HL-60/S4 (cell line): ENCODE results near the gene GNAZ.

Experiments used
- in situ Hi-C: fragments of 300-500 bp; cut with MboI; formaldehyde crosslinking; loops from 2 replicates; pipeline ENCODE4 v1.14.3; 2022; ENCODE audit warnings: low sequenced_read_pairs

GNAZ gene

GRCh38 chr22:23128269-23129108 lies 58.2 kb downstream of the GNAZ start:
- in situ Hi-C loops = loop anchor here (10.0 to 25.0 kb wide), 2 partner anchors 164 to 259 kb away; no protein-coding TSS in a partner anchor

- in situ Hi-C loops = loop anchor here (10.0 to 25.0 kb wide), 2 partner anchors 164 to 258 kb away; no protein-coding TSS in a partner anchor
Measured at GRCh38 chr22:23129149-23129548, 58.8 kb downstream of the GNAZ start.

DNA sequence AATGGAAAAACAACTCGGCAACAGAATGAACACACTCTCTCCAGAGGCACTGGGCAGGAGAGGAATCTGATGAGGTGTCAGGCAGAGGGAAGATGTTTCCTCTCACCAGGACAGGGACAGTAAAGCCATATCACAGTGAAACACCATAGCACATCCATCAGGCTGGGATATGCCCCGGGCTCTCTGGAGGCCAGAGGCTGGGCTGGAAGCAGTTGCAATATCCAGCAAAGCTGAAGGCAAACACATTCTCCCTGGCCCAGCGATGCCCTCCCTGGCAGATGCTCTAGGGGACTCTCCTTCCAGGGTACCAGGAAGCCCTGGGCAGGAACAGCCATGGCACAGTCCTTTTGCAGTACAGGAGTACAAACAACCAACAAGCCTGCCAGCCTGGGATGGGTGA lies 60.4 kb downstream of the GNAZ start:
- in situ Hi-C loops = loop anchor here (25.0 kb wide), 1 partner anchor 257 kb away; no protein-coding TSS in a partner anchor

DNA sequence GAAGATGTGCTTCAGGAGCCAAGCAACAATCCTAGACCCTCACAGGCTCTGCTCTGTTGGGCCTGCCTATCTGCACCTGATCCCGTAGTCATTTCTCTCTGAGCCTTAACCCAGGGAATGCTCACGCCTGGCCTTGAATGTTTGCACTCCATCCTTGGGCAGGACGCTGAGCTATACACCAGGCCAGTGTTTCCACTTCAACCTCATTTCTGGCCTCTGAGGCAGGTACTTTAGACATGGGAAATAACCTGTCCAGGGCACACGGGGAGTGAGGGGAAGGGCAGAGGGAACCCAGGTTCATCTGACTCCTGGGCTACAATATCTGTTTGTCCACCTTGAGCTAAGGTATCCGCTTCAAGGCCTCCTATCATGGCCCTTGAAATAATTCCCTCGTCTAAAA lies 61.6 kb downstream of the GNAZ start:
- in situ Hi-C loops = loop anchor here (25.0 kb wide), 1 partner anchor 255 kb away; no protein-coding TSS in a partner anchor

DNA sequence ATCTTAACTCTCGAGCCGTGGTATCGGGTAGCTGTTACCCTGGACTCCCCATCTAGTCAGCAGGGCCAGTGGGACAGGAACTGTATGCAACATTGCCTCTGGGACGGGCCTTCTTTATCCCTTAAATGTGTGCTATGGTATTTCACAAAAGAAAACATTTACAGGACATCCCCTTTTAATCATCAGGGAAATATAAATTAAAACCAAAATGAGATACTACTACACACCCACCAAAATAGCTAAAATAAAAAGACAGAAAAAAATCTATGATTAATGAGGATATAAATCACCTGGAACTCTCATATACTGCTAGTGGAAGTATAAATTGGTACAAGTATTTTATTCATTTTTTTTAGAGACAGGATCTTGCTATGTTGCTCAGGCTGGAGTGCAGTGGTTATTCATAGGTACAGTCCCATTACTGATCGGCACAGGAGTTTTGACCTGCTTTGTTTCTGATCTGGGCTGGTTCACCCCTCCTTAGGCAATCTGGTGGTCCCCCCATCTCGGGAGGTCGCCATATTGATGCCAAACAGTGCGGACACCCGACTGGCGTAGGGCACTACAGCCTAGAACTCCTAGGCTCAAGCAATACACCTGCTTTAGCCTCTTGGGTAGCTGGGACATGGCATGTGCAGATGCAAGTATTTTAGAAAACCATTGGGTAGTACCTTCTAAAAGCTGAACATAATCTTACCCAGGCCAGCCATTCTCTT lies 62.2 kb downstream of the GNAZ start:
- in situ Hi-C loops = loop anchor here (25.0 kb wide), 1 partner anchor 255 kb away; no protein-coding TSS in a partner anchor

DNA sequence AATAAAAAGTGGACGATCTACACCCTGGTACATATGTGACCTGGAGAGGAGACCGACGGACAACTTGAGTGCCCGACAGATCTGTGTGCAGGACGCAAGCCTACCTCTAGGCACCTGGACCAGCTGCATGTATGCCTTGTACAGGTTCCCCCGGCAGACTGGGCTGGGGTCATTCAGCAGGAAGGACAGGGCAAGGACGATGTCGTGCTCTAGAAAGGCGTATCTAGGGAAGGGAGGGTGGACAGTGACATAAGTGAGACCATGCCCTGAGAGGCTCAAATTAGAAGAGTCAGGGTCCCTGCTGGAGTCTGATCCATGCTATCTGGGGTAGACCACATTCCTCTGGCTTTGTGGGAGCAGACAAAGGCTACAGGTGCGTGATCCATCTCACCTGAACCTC lies 63.6 kb downstream of the GNAZ start:
- in situ Hi-C loops = loop anchor here (25.0 kb wide), 1 partner anchor 253 kb away; no protein-coding TSS in a partner anchor

DNA sequence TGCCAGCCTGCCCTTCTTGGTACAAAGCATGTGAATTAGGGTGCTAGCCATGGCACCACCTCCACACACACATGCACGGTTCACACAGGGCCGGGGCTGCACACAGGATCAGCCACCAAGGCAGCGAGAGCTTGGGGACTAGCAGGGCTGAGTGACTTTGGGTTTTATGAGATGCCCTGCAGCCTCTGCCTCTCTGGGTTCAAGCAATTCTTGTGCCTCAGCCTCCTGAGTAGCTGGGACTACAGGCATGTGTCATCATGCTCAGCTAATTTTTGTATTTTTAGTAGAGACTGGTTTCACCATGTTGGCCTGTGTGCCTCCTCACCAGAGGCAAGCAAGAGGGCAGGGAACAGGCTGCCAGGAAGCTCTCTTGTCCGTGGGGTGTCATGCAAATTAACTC lies 66.7 kb downstream of the GNAZ start:
- in situ Hi-C loops = loop anchor here (25.0 kb wide), 1 partner anchor 250 kb away; no protein-coding TSS in a partner anchor

- in situ Hi-C loops = loop anchor here (25.0 kb wide), 1 partner anchor 250 kb away; no protein-coding TSS in a partner anchor
Measured at GRCh38 chr22:23137468-23137867, 67.1 kb downstream of the GNAZ start.

GRCh38 chr22:23137905-23138561 lies 67.7 kb downstream of the GNAZ start:
- in situ Hi-C loops = loop anchor here (25.0 kb wide), 1 partner anchor 249 kb away; no protein-coding TSS in a partner anchor

GRCh38 chr22:23138584-23139435 lies 68.5 kb downstream of the GNAZ start:
- in situ Hi-C loops = loop anchor here (25.0 kb wide), 1 partner anchor 248 kb away; no protein-coding TSS in a partner anchor

GRCh38 chr22:23140385-23140784 lies 70.1 kb downstream of the GNAZ start:
- in situ Hi-C loops = loop anchor here (25.0 kb wide), 1 partner anchor 247 kb away; no protein-coding TSS in a partner anchor

DNA sequence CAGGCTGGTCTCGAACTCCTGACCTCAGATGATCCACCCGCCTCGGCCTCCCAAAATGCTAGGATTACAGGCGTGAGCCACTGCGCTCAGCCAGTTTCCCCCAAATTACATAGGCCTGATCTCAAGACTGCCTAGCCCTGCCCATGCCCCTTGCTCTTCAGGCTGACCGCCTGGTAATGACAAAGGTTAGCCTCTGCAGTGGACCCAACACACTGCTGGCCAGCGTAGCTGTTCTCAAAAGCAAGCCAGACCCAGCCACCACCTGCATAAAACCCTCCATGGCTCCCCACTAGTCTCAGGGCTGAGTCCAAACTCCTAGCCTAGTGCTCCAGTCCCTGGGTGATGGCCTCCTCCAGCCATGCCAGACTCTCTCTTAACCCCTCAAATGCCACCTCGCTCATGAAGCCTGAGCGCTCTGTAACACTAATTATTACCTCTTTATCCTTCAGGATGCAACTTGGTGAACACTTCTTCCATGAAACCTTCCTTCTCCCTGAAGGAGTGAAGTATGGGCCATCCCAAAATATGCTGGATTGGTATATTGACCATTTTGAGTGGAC lies 72.3 kb downstream of the GNAZ start:
- in situ Hi-C loops = loop anchor here (25.0 kb wide), 1 partner anchor 245 kb away; no protein-coding TSS in a partner anchor

DNA sequence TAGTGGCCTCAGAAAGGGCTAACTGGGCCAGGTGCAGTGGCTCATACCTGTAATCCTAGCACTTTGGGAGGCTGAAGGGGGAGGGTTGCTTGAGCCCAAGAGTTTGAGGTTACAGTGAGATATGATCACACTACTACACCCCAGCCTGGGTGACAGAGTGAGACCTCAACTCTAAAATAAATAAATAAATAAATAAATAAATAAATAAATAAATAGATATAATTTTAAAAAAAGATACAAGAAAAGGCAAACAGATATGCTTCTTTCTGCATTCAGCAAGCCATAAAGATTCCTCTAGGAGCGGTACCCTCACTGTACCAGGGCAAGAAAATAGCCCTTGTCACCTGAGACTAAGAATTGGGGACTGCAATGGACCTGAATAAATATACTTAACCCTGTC lies 72.8 kb downstream of the GNAZ start:
- in situ Hi-C loops = loop anchor here (25.0 kb wide), 1 partner anchor 244 kb away; no protein-coding TSS in a partner anchor

GRCh38 chr22:23144432-23144831 lies 74.1 kb downstream of the GNAZ start:
- in situ Hi-C loops = loop anchor here (25.0 kb wide), 1 partner anchor 243 kb away; no protein-coding TSS in a partner anchor

DNA sequence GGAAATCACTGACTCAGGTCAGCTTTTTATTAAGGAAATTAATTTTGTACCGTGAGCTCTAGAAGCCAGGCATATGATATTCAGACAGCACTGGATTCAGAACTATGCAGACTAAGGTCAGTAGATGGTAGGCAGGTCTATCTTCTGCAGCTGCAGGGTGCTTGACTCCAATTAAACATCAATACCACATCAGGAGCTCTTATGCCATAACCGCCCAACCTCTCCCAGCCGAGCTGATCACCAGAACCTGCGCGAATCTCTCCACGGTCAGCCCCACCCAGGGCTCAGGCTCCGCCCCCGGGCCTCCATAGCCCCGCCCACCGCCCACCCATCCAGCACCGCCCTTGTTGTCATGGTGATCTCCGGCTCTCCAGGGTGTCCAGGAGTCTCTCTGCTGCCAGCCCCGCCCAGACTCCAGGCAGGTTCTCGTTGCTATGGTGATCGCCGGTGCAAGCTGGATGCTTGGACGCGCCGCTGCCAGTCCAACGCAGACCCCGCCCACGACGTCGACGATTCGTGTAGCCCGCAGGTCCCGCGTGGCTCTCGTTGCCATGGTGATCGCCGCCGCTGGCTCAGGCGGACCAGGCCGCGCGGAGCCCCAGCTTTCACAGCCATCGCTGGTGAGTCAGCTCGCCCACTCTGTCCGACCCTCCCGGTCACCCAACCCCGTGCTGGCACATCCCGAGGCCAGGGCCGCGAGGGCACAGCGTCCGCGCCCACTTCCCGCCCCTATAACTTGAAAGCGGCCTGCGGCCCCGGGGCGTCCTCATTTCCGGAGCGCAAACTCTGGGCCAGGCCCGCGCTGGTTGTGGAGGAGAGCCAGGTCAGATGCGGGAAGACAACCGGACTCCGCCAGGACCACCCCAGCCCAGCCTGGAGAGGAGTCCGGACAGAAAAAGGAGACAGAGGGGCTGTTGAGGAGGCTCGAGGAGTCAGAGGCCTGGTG lies 74.9 kb downstream of the GNAZ start, which contains the start of gene RAB36:
Gene RAB36 (plus strand): TSS at position 546 of the 946 bp plus-strand sequence. CDS start 1,140 bp downstream, outside the sequence.
- in situ Hi-C loops = loop anchor here (25.0 kb wide), 1 partner anchor 242 kb away; no protein-coding TSS in a partner anchor

GRCh38 chr22:23145878-23146470 lies 75.7 kb downstream of the GNAZ start:
- in situ Hi-C loops = loop anchor here (25.0 kb wide), 1 partner anchor 241 kb away; no protein-coding TSS in a partner anchor

DNA sequence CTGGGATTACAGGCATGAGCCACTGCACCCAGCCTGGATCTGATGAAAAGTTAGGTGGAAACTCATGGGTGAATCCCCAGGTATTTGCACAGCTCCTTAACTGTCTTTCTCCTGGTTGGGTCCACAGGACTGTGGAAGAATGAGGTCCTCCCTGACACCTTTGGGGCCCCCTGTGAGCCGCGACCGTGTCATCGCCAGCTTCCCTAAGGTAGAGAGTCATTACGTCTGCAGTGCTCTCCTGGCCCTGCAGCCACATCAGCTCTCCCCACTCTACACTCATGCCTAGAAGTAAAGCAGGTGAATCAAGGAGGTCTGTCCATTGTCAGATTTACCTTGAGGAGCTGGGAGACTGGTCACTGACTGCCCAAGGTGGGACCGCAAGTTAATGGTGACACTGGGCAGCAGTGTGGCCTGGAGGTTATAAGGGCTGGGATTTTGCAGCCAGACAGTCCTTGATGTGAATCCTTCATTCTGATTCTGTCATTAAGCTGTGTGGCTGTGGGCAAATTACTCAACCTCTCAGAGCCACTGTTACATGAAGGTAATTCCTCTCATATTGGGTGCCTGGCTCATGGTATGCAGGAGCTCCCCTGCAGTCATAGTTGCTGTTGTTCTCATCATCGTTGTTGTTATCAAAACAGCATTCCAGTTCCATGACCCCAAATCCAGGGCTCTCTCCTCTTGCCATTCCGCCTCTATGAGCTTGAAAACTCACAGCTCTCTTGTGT lies 76.3 kb downstream of the GNAZ start:
- in situ Hi-C loops = loop anchor here (25.0 kb wide), 1 partner anchor 241 kb away; no protein-coding TSS in a partner anchor
